HUES6 (cell line): ENCODE data around the gene HOXC4.

Experiments
- H3K27ac ChIP-seq: 2 replicates; pipeline ENCODE4 v1.7.0; 2013; ENCODE audit warnings: low read depth, mild to moderate bottlenecking, low read length, inconsistent platforms
- H3K27me3 ChIP-seq: 2 replicates; pipeline ENCODE4 v1.6.1; 2013; ENCODE audit warnings: low read length; ENCODE audit not compliant: control insufficient read depth, insufficient read depth
- H3K36me3 ChIP-seq: 2 replicates; pipeline ENCODE4 v1.6.1; 2013; ENCODE audit warnings: low read length; ENCODE audit not compliant: control insufficient read depth, insufficient read depth
- H3K4me1 ChIP-seq: 2 replicates; pipeline ENCODE4 v1.6.1; 2013; ENCODE audit warnings: low read length; ENCODE audit not compliant: control insufficient read depth, insufficient read depth
- H3K4me3 ChIP-seq: 2 replicates; pipeline ENCODE4 v1.5.1; 2013; ENCODE audit warnings: low read depth, low read length
- H3K9ac ChIP-seq: one replicate; pipeline ENCODE4 v1.6.1; 2013; ENCODE audit warnings: mild to moderate bottlenecking, low read length
- H3K9me3 ChIP-seq: 2 replicates; pipeline ENCODE4 v1.6.1; 2013; ENCODE audit warnings: low read depth, low read length; ENCODE audit not compliant: control insufficient read depth, insufficient read depth

HOXC4 gene

GRCh38 chr12:54024127-54024526 lies 29.5 kb upstream of the HOXC4 start:
- no peak overlapping the region; the same call in 1 of the 2 replicates for H3K4me3 ChIP-seq
- no peaks in the 10 kb centered on the region for H3K36me3 ChIP-seq
- H3K27ac ChIP-seq: no peak overlapping the region
- H3K9ac ChIP-seq: peak overlapping the region; percentile 60
- H3K9me3 ChIP-seq: no peaks in the 10 kb centered on the region
- peaks cover 19% of the 10 kb centered on the region; the same call in 1 of the 2 replicates for H3K4me1 ChIP-seq
- peaks cover 100% of the 10 kb centered on the region for H3K27me3 ChIP-seq

GRCh38 chr12:54024581-54025305 lies 28.9 kb upstream of the HOXC4 start:
- Histone ChIP-seq H3K9ac (peak overlapping the region; percentile 60), H3K36me3 (no peaks in the 10 kb centered on the region), H3K27me3 (peaks cover 100% of the 10 kb centered on the region), H3K4me3 (no peak overlapping the region), H3K27ac (no peak overlapping the region), H3K9me3 (no peaks in the 10 kb centered on the region), H3K4me1 (peaks cover 23% of the 10 kb centered on the region)

GRCh38 chr12:54025499-54026405 lies 27.9 kb upstream of the HOXC4 start:
- Histone ChIP-seq H3K27me3 (peaks cover 100% of the 10 kb centered on the region), H3K9me3 (no peaks in the 10 kb centered on the region), H3K36me3 (no peaks in the 10 kb centered on the region), H3K9ac (peak overlapping the region; percentile 68), H3K4me1 (peaks cover 21% of the 10 kb centered on the region), H3K27ac (no peak overlapping the region; the same call in 1 of the 2 replicates), H3K4me3 (no peak overlapping the region)

GRCh38 chr12:54026640-54027441 lies 26.8 kb upstream of the HOXC4 start:
- peaks cover 100% of the 10 kb centered on the region for H3K27me3 ChIP-seq
- H3K36me3 ChIP-seq: no peaks in the 10 kb centered on the region
- peak overlapping the region; percentile 8; the same call in 1 of the 2 replicates for H3K4me3 ChIP-seq
- H3K9ac ChIP-seq: peak overlapping the region; percentile 78
- no peaks in the 10 kb centered on the region for H3K9me3 ChIP-seq
- peaks cover 27% of the 10 kb centered on the region for H3K4me1 ChIP-seq
- no peak overlapping the region for H3K27ac ChIP-seq

GRCh38 chr12:54027442-54027786 lies 26.2 kb upstream of the HOXC4 start:
- no peak overlapping the region for H3K27ac ChIP-seq
- H3K4me1 ChIP-seq: peaks cover 28% of the 10 kb centered on the region
- H3K9me3 ChIP-seq: no peaks in the 10 kb centered on the region
- peaks cover 100% of the 10 kb centered on the region for H3K27me3 ChIP-seq
- no peaks in the 10 kb centered on the region for H3K36me3 ChIP-seq
- peak overlapping the region; percentile 78 for H3K9ac ChIP-seq
- H3K4me3 ChIP-seq: peak overlapping the region; percentile 8; the same call in 1 of the 2 replicates

GRCh38 chr12:54028314-54029201 lies 25.1 kb upstream of the HOXC4 start, which contains the start of gene HOXC6:
HOXC6 (plus strand) TSS chr12:54028440; CDS start chr12:54028522, 82 bp downstream.
- H3K4me3 ChIP-seq: peak within 1 kb of the TSS; percentile 33; the same call in 1 of the 2 replicates
- peaks cover 100% of the 10 kb centered on the region for H3K27me3 ChIP-seq
- no peaks in the 10 kb centered on the region for H3K36me3 ChIP-seq
- H3K9ac ChIP-seq: peak within 1 kb of the TSS; percentile 80
- no peaks in the 10 kb centered on the region for H3K9me3 ChIP-seq
- H3K27ac ChIP-seq: no peak within 1 kb of the TSS
- peaks cover 37% of the 10 kb centered on the region for H3K4me1 ChIP-seq

GRCh38 chr12:54029529-54030441 lies 23.9 kb upstream of the HOXC4 start:
- Histone ChIP-seq H3K27me3 (peaks cover 100% of the 10 kb centered on the region), H3K4me3 (peak overlapping the region; percentile 40; the same call in 1 of the 2 replicates), H3K27ac (no peak overlapping the region; the same call in 1 of the 2 replicates)

GRCh38 chr12:54030442-54030801 lies 23.2 kb upstream of the HOXC4 start:
- Histone ChIP-seq H3K27ac (no peak overlapping the region), H3K4me1 (peaks cover 37% of the 10 kb centered on the region), H3K27me3 (peaks cover 100% of the 10 kb centered on the region), H3K9ac (peak overlapping the region; percentile 5), H3K36me3 (no peaks in the 10 kb centered on the region), H3K9me3 (no peaks in the 10 kb centered on the region), H3K4me3 (peak overlapping the region; percentile 41; the same call in 1 of the 2 replicates)

More at GRCh38 chr12:54029529-54030441, 23.9 kb upstream of the HOXC4 start:
- Histone ChIP-seq H3K9me3 (no peaks in the 10 kb centered on the region), H3K9ac (peak overlapping the region; percentile 80), H3K4me1 (peaks cover 37% of the 10 kb centered on the region), H3K36me3 (no peaks in the 10 kb centered on the region)

- Histone ChIP-seq H3K36me3 (no peaks in the 10 kb centered on the region), H3K27ac (no peak overlapping the region; the same call in 1 of the 2 replicates), H3K4me3 (peak overlapping the region; percentile 41; the same call in 1 of the 2 replicates), H3K4me1 (peaks cover 35% of the 10 kb centered on the region), H3K9me3 (no peaks in the 10 kb centered on the region), H3K9ac (peak overlapping the region; percentile 56), H3K27me3 (peaks cover 100% of the 10 kb centered on the region)
Measured at GRCh38 chr12:54030889-54031471, 22.7 kb upstream of the HOXC4 start.
